Spleen (tissue), 11 donors: ENCODE data around the gene RBM4. TPM values are rescaled to one million over a fixed set of nuclear protein-coding genes. Genes with fewer than 3 reads are reported as not detected.

Source experiments
- DNase-seq: peaks from one replicate; pipeline ENCODE4 v3.0.0-alpha.2; 2020
- H3K27ac ChIP-seq, 8 donors: fragments of 200-600 bp; sonication (generic) in 7 of 8; 1 replicate in 4 of 8; 2 replicates in 4 of 8; pipeline versions ENCODE4 v1.5.0 to v1.8.0; 2016 to 2021; ENCODE audit warnings: inconsistent platforms in 4 of 8, mild to moderate bottlenecking in 4 of 8, moderate library complexity in 1 of 8
- H3K27me3 ChIP-seq, 7 donors: fragments of 200-600 bp; sonication (generic) in 6 of 7; replicated peaks in 1 of 7; 1 replicate in 4 of 7; 2 replicates in 3 of 7; pipeline versions ENCODE4 v1.5.0 to v1.8.0; 2016 to 2021; ENCODE audit warnings: inconsistent platforms in 3 of 7, mild to moderate bottlenecking in 1 of 7
- H3K36me3 ChIP-seq, 6 donors: fragments of 200-600 bp; sonication (generic) in 5 of 6; 1 replicate in 4 of 6; 2 replicates in 2 of 6; pipeline versions ENCODE4 v1.5.0 to v1.8.0; 2016 to 2021; ENCODE audit warnings: inconsistent platforms in 2 of 6
- H3K4me1 ChIP-seq, 6 donors: fragments of 200-600 bp; sonication (generic) in 5 of 6; 1 replicate in 3 of 6; 2 replicates in 3 of 6; pipeline versions ENCODE4 v1.5.0 to v1.8.0; 2016 to 2021; ENCODE audit warnings: inconsistent platforms in 3 of 6
- H3K4me3 ChIP-seq, 8 donors: fragments of 200-600 bp; sonication (generic) in 7 of 8; 1 replicate in 4 of 8; 2 replicates in 4 of 8; pipeline versions ENCODE4 v1.5.0 to v1.8.0; 2016 to 2021; ENCODE audit warnings: inconsistent platforms in 4 of 8, mild to moderate bottlenecking in 4 of 8, moderate library complexity in 2 of 8
- H3K9me3 ChIP-seq, 8 donors: fragments of 200-600 bp; sonication (generic) in 7 of 8; 1 replicate in 4 of 8; 2 replicates in 4 of 8; pipeline versions ENCODE4 v1.5.0 to v1.8.0; 2016 to 2021; ENCODE audit warnings: inconsistent platforms in 4 of 8
- CTCF ChIP-seq, 11 experiments: fragments of 200-600 bp in 7 of 11; fragments of 450-650 bp in 4 of 11; sonication (generic) in 4 of 11; IDR thresholded peaks in 8 of 11; conservative IDR thresholded peaks in 3 of 11; 1 replicate in 7 of 11; 2 replicates in 4 of 11; pipeline versions ENCODE4 v1.4.0 to v1.8.0; 2016 to 2021; ENCODE audit warnings: antibody characterized with exemption in 11 of 11, inconsistent platforms in 4 of 11, mild to moderate bottlenecking in 1 of 11
- POLR2A ChIP-seq, 3 donors: fragments of 450-650 bp; IDR thresholded peaks; one replicate each; pipeline ENCODE4 v1.5.1; 2017; ENCODE audit warnings: antibody characterized with exemption in 3 of 3, mild to moderate bottlenecking in 1 of 3
- POLR2AphosphoS5 ChIP-seq, 3 donors: sonication (generic); formaldehyde crosslinking; IDR thresholded peaks; one replicate each; pipeline ENCODE4 v1.5.1; 2017; ENCODE audit warnings: antibody characterized with exemption in 3 of 3
- WGBS, 5 donors: extraction: QIAGEN DNeasy Blood & Tissue Kit in 3 of 5; methylation state at CpG; one replicate each; pipeline versions ENCODE4 v1.1.5 to v1.1.7; 2013 to 2018; 5-methylcytosine and 5-hydroxymethylcytosine counted together
- intact Hi-C: fragments of 100-400 bp; cut with DNase I; formaldehyde crosslinking; loops from one replicate; pipeline ENCODE4 v1.15.0; 2023; ENCODE audit warnings: low total_unique reads
- polyA plus RNA-seq, 3 donors: library from polyadenylated mRNA; stranded (reverse); fragments of 200-250 nt; gene quantifications; one replicate each; pipeline ENCODE4 v1.2.1, GENCODE V29; 2013
- total RNA-seq, 7 donors: library from RNA; depleted of rRNA in 3 of 7; stranded (reverse); fragments of >200 nt in 3 of 7; fragmentation: NEBNext Ultra II Directional in 4 of 7; extraction: Animal tissue kit (Norgen Biotek cat#: 25700) in 4 of 7; gene quantifications; one replicate each; pipeline versions ENCODE4 v1.1.0 to v1.2.1, GENCODE V29; 2016 to 2021
- donor health status: healthy with polysubstance abuse.
- donor health status: DM: no; HTN: no; CAD: no; lungs with moderate emphysema.
- donor health status: DM: no; HTN: no; CAD: no.
- donor health status: Bipolar disorder and iron deficiency.
- donor health status: healthy.
- donor health status: DM: no; HTN: no; CAD: no.
- donor health status: DM: yes; HTN: yes; CAD: no.

The RBM4 gene
- total and polyA plus RNA-seq, 10 donors, result 70.1 to 139 (median 126) TPM

GRCh38 chr11:66631883-66632282 lies 6.6 kb upstream of the RBM4 start:
- no peak for DNase-seq
- peaks cover 0 to 92% (median 34%) of the 10 kb centered on the region in 6 donors for H3K36me3 ChIP-seq
- WGBS, 5 donors, result 87 to 95% (median 91%) methylated on average over 6 of the region's 6 CpGs
- H3K4me1 ChIP-seq, result peaks cover 3 to 94% (median 34%) of the 10 kb centered on the region in 6 donors
- TF ChIP-seq POLR2A (IDR thresholded peaks at IDR 0.05), result no peak
- H3K27ac ChIP-seq, result no peak overlapping the region
- intact Hi-C loops, result no loop called here
- H3K9me3 ChIP-seq, result no peaks in the 10 kb centered on the region
- H3K27me3 ChIP-seq, result no peaks in the 10 kb centered on the region
- H3K4me3 ChIP-seq, result no peak overlapping the region

GRCh38 chr11:66632952-66633351 lies 5.6 kb upstream of the RBM4 start:
- no peak overlapping the region for H3K4me3 ChIP-seq
- peaks cover 5 to 94% (median 40%) of the 10 kb centered on the region in 6 donors for H3K4me1 ChIP-seq
- H3K36me3 ChIP-seq, result peaks cover 0 to 82% (median 24%) of the 10 kb centered on the region in 6 donors
- 72 to 85% (median 78%) methylated on average over 2 of the region's 2 CpGs for WGBS, 5 donors
- H3K27ac ChIP-seq, result no peak overlapping the region
- no peak for DNase-seq
- intact Hi-C loops, result no loop called here
- TF ChIP-seq CTCF (IDR thresholded peaks at IDR 0.05 in 8 of 11, conservative IDR thresholded peaks at IDR 0.05 in 3 of 11), result no peak
- no peak for TF ChIP-seq POLR2A (IDR thresholded peaks at IDR 0.05)
- TF ChIP-seq POLR2AphosphoS5 (IDR thresholded peaks at IDR 0.05), result no peak
- H3K27me3 ChIP-seq, result no peaks in the 10 kb centered on the region
- H3K9me3 ChIP-seq, result no peaks in the 10 kb centered on the region

GRCh38 chr11:66636411-66636810 lies 2.1 kb upstream of the RBM4 start:
- DNase-seq, result no peak
- Histone ChIP-seq H3K27me3 (no peaks in the 10 kb centered on the region), H3K36me3 (peaks cover 0 to 66% (median 18%) of the 10 kb centered on the region in 6 donors), H3K27ac (peak overlapping the region in 1 of 8 donors; percentile 96), H3K4me3 (no peak overlapping the region), H3K4me1 (peaks cover 26 to 87% (median 62%) of the 10 kb centered on the region in 6 donors), H3K9me3 (no peaks in the 10 kb centered on the region)
- WGBS, 5 donors, result 83 to 90% (median 87%) methylated on average over 3 of the region's 3 CpGs
- intact Hi-C loops, result no loop called here
- TF ChIP-seq POLR2A (IDR thresholded peaks at IDR 0.05) (no peak), CTCF (IDR thresholded peaks at IDR 0.05 in 8 of 11, conservative IDR thresholded peaks at IDR 0.05 in 3 of 11) (no peak), POLR2AphosphoS5 (IDR thresholded peaks at IDR 0.05) (no peak)

GRCh38 chr11:66637557-66638176 lies 836 bp upstream of the RBM4 start:
- Histone ChIP-seq H3K27ac (peak overlapping the region in 7 of 8 donors; percentile 85 to 96 (median 92)), H3K4me3 (peak overlapping the region; percentile 34 to 94 (median 88)), H3K36me3 (peaks cover 0 to 66% (median 24%) of the 10 kb centered on the region in 6 donors), H3K9me3 (no peaks in the 10 kb centered on the region), H3K27me3 (no peaks in the 10 kb centered on the region), H3K4me1 (peaks cover 36 to 87% (median 64%) of the 10 kb centered on the region in 6 donors)
- WGBS, 5 donors, result 54 to 73% (median 54%) methylated on average over 10 to 12 of the region's 12 CpGs
- intact Hi-C loops, result no loop called here
- DNase-seq, result no peak
- TF ChIP-seq CTCF (IDR thresholded peaks at IDR 0.05 in 8 of 11, conservative IDR thresholded peaks at IDR 0.05 in 3 of 11) (peak in 1 of 11 experiments; percentile 8), POLR2AphosphoS5 (IDR thresholded peaks at IDR 0.05) (no peak), POLR2A (IDR thresholded peaks at IDR 0.05) (no peak)
